Measurements from ENCODE around the gene SRA1. TPM values are rescaled to one million over a fixed set of nuclear protein-coding genes. Genes with fewer than 3 reads are reported as not detected.

The SRA1 gene
- total and polyA plus RNA-seq, 2 of the 4 experiments (the other 2 are of a cell fraction), result 52.9 to 54.8 TPM

GRCh38 chr5:140548791-140549190 lies 8.5 kb downstream of the SRA1 start:
- Histone ChIP-seq H3K9me1 (ENCODE audit: insufficient read depth, low read length) (0 out of 2 replicates have a peak, but pooled peaks cover 3% of the 10 kb centered on the region), H3K27ac (ENCODE audit: insufficient read depth, low read length) (no peak overlapping the region), H3K4ac (ENCODE audit: low read depth, low read length) (no peak overlapping the region), H4K91ac (ENCODE audit: insufficient read depth, low read depth, low read length) (no peak overlapping the region), H3K4me1 (ENCODE audit: control insufficient read depth, insufficient read depth, low read length) (peaks cover 14% of the 10 kb centered on the region), H3K9ac (ENCODE audit: low read depth, low read length) (no peak overlapping the region), H3K18ac (ENCODE audit: low read depth, low read length) (no peak overlapping the region), H2BK120ac (ENCODE audit: low read depth, low read length) (no peak overlapping the region), H3K23ac (ENCODE audit: low read depth, low read length) (no peak overlapping the region), H4K8ac (ENCODE audit: low read depth in 2 of 2, low read length in 2 of 2) (no peak overlapping the region), H2AK5ac (ENCODE audit: low read depth, low read length) (0 out of 2 replicates have a peak overlapping the region, but pooled peaks have one; percentile 20), H3K36me3 (ENCODE audit: control insufficient read depth, insufficient read depth, low read length) (peaks cover 32% of the 10 kb centered on the region), H2BK5ac (ENCODE audit: low read depth, low read length, poor library complexity, severe bottlenecking) (no peak overlapping the region), H2BK15ac (ENCODE audit: low read depth, low read length) (no peak overlapping the region), H3K14ac (replicated peaks; ENCODE audit: low read depth, low read length) (no peak overlapping the region), H4K5ac (ENCODE audit: low read depth, low read length) (no peak overlapping the region), H3K4me2 (ENCODE audit: low read depth, low read length) (no peak overlapping the region), H2BK20ac (ENCODE audit: low read depth, low read length) (no peak overlapping the region), H3K9me3 (ENCODE audit: control insufficient read depth, insufficient read depth, low read length) (no peaks in the 10 kb centered on the region), H3K56ac (ENCODE audit: extremely low read depth, insufficient read depth, low read length) (no peak overlapping the region), H3K4me3 (ENCODE audit: insufficient read depth, low read depth, low read length) (no peak overlapping the region), H2AK9ac (replicated peaks; ENCODE audit: low read depth, low read length, poor library complexity) (no peak overlapping the region), H4K20me1 (ENCODE audit: insufficient read depth, low read length) (peaks cover 31% of the 10 kb centered on the region), H2AFZ (replicated peaks; ENCODE audit: low read length, poor library complexity) (no peak overlapping the region), H3K27me3 (ENCODE audit: control insufficient read depth, insufficient read depth, low read length) (no peaks in the 10 kb centered on the region), H3K79me1 (ENCODE audit: low read depth in 1 of 2, low read length in 2 of 2) (peaks cover 7 to 63% of the 10 kb centered on the region in 2 experiments; a peak in 3 of 4 replicates)
- in situ Hi-C loops (cut with MboI; ENCODE audit: low sequenced_read_pairs) (no loop called here), intact Hi-C loops (cut with micrococcal nuclease) (no loop called here), dilution Hi-C loops (cut with HindIII; ENCODE audit: low sequenced_read_pairs, unreplicated experiment) (no loop called here)
- CTCF ChIA-PET, result interaction anchor here (0.8 to 2.1 kb wide), 4 partner anchors 38 to 97 kb away, joined by 3 to 8 read pairs (median 3); partner anchors contain the start of gene CD14
- DNase-seq (no peak), ATAC-seq (ENCODE audit: low read depth) (no peak)
- POLR2A ChIA-PET (ENCODE audit: unreplicated experiment), result no interaction called here
- WGBS, 2 experiments (ENCODE audit: extremely low coverage in 2 of 2, insufficient read length in 1 of 2), result no CpG with 5 or more reads among the region's 7 CpGs
- TF ChIP-seq MAFK (IDR thresholded peaks at IDR 0.05; ENCODE audit: low read depth, low read length) (no peak), RCOR1 (IDR thresholded peaks at IDR 0.05; ENCODE audit: insufficient replicate concordance, low read length) (no peak), USF2 (IDR thresholded peaks at IDR 0.05; ENCODE audit: low read depth, low read length) (no peak), POLR2A (IDR thresholded peaks at IDR 0.05; ENCODE audit: low read depth, low read length) (no peak), MXI1 (IDR thresholded peaks at IDR 0.05; ENCODE audit: borderline replicate concordance, low read depth, low read length) (no peak), SMC3 (IDR thresholded peaks at IDR 0.05; ENCODE audit: low read depth, low read length) (no peak), CTCF (conservative IDR thresholded peaks at IDR 0.05; ENCODE audit: low read depth, low read length) (no peak), FOS (IDR thresholded peaks at IDR 0.05; ENCODE audit: low read depth, low read length) (no peak), CEBPB (IDR thresholded peaks at IDR 0.05; ENCODE audit: low read depth, low read length) (no peak), NFE2L2 (IDR thresholded peaks at IDR 0.05; ENCODE audit: low read depth, low read length) (no peak), BHLHE40 (IDR thresholded peaks at IDR 0.05; ENCODE audit: low read depth, low read length) (no peak), RAD21 (IDR thresholded peaks at IDR 0.05; ENCODE audit: low read length) (no peak), MAZ (IDR thresholded peaks at IDR 0.05; ENCODE audit: borderline replicate concordance, low read depth, low read length) (no peak), CHD1 (IDR thresholded peaks at IDR 0.05; ENCODE audit: low read depth, low read length) (no peak), RFX5 (IDR thresholded peaks at IDR 0.05; ENCODE audit: low read depth, low read length) (no peak), ELK1 (IDR thresholded peaks at IDR 0.05; ENCODE audit: borderline replicate concordance, low read depth, low read length) (no peak)
- BruUV-seq (replicated peaks), result no TSS peak

All from IMR-90 (cell line).